Measurements from ENCODE around the gene NXF2B. TPM values are rescaled to one million over a fixed set of nuclear protein-coding genes. Genes with fewer than 3 reads are reported as not detected.
"Not testable (repeated sequence)": the region's sequence is repeated elsewhere in the genome, so short reads cannot be mapped to it uniquely, and the experiment has no call there.

The NXF2B gene, protein sequence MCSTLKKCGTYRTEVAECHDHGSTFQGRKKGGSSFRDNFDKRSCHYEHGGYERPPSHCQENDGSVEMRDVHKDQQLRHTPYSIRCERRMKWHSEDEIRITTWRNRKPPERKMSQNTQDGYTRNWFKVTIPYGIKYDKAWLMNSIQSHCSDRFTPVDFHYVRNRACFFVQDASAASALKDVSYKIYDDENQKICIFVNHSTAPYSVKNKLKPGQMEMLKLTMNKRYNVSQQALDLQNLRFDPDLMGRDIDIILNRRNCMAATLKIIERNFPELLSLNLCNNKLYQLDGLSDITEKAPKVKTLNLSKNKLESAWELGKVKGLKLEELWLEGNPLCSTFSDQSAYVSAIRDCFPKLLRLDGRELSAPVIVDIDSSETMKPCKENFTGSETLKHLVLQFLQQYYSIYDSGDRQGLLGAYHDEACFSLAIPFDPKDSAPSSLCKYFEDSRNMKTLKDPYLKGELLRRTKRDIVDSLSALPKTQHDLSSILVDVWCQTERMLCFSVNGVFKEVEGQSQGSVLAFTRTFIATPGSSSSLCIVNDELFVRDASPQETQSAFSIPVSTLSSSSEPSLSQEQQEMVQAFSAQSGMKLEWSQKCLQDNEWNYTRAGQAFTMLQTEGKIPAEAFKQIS
- not detected for total RNA-seq
- long read RNA-seq, result 0 reads

DNA sequence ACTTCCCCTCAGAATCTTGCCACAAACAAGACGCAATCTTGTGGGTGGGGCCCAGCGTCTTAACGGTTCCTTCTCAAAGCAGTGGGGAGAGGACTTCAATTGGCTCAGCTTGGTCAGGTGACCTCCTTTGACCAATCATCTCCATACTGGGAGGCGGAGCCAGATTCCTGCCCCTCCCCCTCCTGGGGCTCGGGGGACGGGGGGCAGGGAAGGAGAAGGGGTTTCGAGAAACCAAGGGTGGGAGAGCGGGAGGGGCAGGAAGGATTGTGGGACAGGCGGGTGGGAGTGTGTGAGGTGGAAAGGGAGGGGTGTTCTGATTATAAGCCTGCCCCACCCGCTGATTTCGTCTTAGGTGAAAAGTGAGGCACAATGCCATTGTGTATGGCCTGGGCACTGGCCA lies at the start of gene NXF2B:
TSS of gene NXF2B (minus strand) at position 101 of the 400 bp plus-strand sequence. CDS start 59,972 bp downstream, outside the sequence.
- DNase-seq (ENCODE audit: low spot score), result not testable (repeated sequence)

DNA sequence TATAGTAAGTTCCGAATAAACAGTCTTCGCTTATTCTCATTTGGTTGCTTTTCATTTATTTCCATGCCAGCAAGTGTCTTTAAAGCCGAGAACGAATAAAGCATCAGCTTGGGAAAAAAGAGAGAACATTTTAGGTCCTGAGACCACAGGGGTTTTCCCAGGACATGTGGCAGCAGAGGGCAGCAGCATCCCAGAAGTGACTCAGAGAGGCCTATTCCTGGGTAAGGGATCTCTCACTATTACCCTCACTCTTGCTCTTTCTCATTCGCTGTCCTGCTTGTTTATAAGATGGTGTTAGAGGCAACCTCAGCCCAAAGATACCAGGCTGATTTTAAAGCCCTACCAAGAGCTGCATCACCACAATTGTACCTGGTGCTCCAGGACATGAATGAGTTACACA lies 39.0 kb upstream of the NXF2B start:
- DNase-seq (ENCODE audit: low spot score), result not testable (repeated sequence)

DNA sequence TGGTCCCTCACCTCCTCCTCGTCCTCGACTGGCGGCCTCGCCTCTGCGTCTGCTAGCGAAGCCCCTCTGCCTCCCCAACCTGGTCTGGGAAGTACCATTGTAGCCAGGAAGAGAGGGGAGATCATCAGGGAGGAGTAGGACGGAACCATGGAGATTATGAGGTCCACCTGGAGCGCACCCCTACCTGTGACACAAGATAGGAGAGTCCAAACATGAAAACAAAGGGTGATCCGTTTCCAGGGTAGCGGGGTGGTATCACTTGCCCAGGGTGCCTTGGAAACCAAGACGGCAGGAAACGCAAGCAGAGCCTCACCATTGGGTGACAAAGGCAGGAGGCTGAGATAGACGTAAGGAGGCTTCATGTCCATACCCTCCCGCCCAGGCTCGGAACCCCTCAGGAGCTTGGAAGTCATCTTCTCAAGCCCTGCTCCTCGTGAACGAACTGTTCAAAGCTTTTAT lies 32.0 kb upstream of the NXF2B start, which contains the start of gene TCP11X2:
TSS of gene TCP11X2 (minus strand) at position 51 of the 459 bp plus-strand sequence.
- not testable (repeated sequence) for DNase-seq (ENCODE audit: low spot score)

DNA sequence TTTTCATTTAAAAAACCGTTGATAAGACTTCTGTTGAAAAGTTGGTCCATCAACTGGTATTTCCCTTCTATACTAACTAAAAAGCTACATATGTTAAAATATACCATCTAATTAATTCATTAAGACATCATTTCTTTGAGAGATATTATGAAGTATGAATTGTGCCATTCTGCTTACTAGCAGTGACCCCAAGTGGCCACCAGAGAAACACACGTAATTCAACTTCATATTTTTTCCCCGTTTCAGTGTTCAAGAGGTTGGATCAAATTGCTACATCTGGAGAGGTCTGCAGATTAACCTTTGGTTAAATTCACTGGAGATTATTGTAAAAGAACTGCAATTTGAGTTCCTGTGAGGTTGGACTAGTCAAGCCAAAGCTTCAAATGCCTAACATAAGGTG lies 30.4 kb upstream of the NXF2B start:
- DNase-seq (ENCODE audit: low spot score), result not testable (repeated sequence)

DNA sequence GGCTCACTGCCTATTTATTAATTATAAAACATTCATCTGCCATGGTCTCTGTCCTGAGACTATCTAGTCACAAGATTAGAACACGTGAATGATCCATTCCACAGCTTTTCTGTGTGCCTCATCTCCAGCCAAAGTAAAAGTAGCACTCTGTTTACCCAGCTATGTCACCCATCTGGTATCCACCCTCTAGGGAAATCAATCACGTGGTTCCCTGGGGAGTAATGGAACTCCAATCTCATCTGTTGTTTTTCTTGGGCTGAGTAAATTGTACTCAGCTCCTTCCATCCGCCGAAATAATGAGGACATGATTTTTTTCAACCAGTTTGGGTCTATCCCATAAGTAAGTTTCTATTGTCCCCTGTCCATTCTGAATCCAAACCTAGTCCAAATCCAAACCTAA lies 18.8 kb upstream of the NXF2B start:
- DNase-seq (ENCODE audit: low spot score), result not testable (repeated sequence)

DNA sequence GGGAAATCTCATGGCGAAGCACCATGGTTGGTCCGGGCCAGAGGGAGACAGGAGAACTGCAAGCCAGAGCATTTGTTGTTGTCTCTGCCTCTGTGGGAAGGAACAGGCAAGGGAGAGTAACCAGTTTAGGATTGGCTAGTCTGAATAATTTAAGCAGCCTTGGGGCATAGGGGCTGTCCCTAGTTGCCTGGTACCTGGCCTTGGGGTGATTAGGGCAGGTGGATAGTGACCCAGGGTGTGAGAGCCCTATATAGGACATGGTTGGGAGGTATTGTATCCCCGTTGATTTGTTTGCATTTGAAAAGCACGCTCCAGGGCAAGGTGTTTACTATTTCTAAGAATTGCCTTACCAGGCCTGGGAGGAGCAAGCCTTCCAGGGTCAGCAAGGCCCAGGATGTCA lies 25.3 kb downstream of the NXF2B start:
- DNase-seq (ENCODE audit: low spot score), result not testable (repeated sequence)

DNA sequence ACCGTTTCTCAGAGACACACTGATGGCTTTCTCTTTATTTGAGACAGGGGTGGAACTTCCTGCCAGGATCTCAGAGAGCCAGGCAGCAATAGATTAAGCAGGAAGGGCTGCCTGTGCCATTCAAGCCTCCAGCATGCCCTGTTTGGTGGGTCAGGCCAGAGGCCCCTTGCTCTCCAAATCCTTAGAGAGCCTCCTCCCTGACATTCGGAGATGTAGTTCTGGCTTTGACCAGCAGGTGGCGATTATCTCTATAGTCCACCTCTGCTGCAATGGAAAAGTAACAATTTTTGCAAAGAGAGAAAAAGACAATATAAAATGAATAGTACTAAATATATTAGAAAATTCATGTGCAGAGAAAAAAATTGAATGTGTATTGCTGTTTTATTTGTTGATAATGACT lies 93.9 kb downstream of the NXF2B start:
- peak; percentile 68 for DNase-seq (ENCODE audit: low spot score)

DNA sequence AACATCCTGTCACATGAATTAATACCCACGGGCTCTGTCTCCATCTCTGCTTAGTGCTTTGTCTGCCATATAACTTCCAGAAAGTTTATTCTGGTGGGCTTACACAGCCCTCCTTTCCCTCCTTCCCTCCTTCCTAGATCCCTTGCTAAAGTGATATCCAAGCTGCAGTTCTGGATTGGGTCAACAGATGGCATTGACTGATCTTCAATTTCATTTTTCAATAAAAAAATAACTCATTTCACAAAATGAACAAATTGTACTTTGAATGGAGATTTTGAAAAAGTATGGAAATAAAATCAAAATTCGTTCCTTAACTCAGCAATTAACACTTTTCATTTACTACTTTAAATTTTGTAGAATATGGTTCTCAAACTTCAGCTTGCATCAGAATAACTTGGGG lies 97.9 kb downstream of the NXF2B start:
- DNase-seq (ENCODE audit: low spot score), result no peak

DNA sequence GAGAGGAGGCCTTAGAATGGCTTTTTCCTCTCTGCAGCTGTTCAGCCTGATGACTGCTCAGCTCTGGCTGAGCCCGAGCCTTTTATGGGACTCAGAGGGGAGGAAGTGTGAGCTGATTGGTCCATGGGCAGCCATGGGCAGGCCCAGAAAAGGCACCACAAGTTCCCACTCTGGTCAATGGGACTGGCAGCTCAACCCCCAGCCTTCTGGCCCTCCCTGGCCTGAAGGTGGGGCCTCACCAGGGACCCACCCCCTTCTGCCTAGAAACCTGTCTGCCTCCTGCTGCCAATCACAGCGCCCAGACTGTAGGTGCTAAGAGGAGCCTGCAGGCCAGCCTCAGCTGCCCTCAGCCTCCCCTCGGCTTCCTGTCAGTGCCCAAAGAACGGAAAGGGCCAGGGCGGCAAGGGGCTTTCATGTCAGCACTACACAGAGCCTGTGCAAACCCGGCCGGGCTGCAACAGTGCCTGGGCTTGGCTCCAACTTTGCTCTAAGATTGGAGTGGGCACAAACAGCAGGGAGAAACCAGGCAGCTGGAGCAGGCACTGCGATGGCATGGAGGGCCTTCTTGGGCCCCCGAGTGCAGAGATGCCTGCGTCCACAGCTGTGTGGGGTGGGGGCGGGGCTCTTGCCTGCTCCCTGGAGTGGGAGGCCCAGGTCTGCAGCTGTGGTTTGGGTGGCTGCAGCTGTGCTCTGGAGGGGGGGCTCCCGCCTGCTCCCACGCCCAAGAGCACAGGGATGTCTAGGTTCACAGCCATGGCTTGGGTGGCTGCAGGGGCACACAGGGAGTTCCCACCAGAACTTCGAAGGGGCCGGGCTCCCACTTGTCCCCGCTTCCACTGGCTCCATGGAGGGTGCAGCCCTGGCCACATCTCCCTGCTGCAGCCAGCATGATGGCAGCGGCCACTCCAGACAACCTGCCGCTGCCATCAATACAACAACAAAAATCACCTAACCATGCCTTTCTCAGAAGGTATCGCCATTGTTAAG lies 100.2 kb downstream of the NXF2B start:
- DNase-seq (ENCODE audit: low spot score), result peak; percentile 73

DNA sequence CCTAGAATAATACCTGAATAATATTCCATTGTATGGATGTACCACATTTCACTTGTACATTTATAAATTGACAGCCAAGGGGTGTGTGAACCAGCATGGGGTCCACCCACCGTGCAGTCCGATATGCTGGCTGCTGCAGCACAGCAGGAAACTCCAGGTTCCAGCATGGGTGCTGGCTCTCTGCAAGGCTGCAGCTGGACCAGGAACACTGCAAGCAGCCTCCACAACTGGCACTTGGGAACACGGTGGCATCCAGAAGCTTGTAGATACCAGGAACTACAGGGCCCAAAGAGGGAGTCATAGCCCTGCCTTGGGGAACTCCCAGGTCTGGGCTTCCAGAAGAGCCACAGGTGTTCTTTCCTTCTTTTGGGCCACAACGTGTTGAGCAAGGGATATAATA lies 101.6 kb downstream of the NXF2B start:
- DNase-seq (ENCODE audit: low spot score), result peak; percentile 67

Other genes starting within 250 kb of the NXF2B start
- not detected for gene TCP11X1, start 224.7 kb downstream of the NXF2B start, total RNA-seq
- not detected for gene NXF2, start 192.8 kb downstream of the NXF2B start, total RNA-seq
- gene TCP11X2, start 31.8 kb upstream of the NXF2B start, total RNA-seq, result not detected
- gene TMSB15A, start 76.7 kb upstream of the NXF2B start, total RNA-seq, result not detected
- gene ARMCX5, start 159.5 kb upstream of the NXF2B start, total RNA-seq, result 6.7 TPM
- 4.0 TPM for gene GPRASP1, start 211.5 kb upstream of the NXF2B start, total RNA-seq

Measured in mesenteric fat pad (tissue), 1 donor.